Brain microvascular endothelial cell (primary cell): ENCODE measurements around the gene LRRC28.
A peak's percentile ranks its signal among the peaks of the same experiment; 100 is the strongest.

Experiments
- DNase-seq: peaks from one replicate; pipeline ENCODE4 v3.0.0-alpha.2; 2020
- H3K27ac ChIP-seq: fragments of 250-450 bp; sonication (Bioruptor Pico); 2 replicates; pipeline ENCODE4 v1.5.1; 2020; ENCODE audit warnings: mild to moderate bottlenecking, moderate library complexity
- H3K27me3 ChIP-seq: fragments of 250-450 bp; sonication (Bioruptor Pico); replicated peaks from 2 replicates; pipeline ENCODE4 v1.5.1; 2020; ENCODE audit warnings: mild to moderate bottlenecking
- H3K36me3 ChIP-seq: fragments of 250-450 bp; sonication (Bioruptor Pico); replicated peaks from 2 replicates; pipeline ENCODE4 v1.5.1; 2020; ENCODE audit warnings: mild to moderate bottlenecking
- H3K4me3 ChIP-seq: 2 replicates; pipeline ENCODE4 v1.5.1; 2011; ENCODE audit warnings: low read depth, mild to moderate bottlenecking, control low read depth, low read length, moderate library complexity
- in situ Hi-C: cut with HindIII; loops from 2 replicates; pipeline ENCODE4 v1.10.0; 2017; ENCODE audit warnings: low sequenced_read_pairs, low pct_ligation_motif_present
- TF ChIP-seq, protein P1 (sequence below): IDR thresholded peaks from 2 replicates; pipeline ENCODE4 v1.5.1; 2011; ENCODE audit warnings: low read depth, mild to moderate bottlenecking, moderate library complexity, low read length, control low read depth, inconsistent platforms; ENCODE audit errors: missing control alignments

LRRC28 gene

DNA sequence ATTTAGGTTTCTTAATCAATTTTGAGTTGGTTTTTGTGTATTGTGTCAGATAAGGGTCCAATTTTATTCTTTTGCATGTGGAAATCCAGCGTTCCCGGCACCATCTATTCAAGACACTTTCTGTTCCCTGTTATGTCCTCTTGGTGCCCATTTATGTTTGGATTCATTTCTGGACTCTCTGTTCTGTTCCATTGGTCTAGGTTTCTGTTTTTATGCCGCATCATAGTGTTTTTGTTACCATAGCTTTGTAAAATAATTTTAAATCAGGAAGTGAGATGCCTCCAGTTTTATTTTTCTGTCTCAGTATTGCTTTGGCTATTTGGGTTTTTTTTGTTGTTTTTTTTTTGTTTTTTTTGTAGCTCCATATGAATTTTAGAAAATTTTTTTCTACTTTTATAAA lies 97.1 kb downstream of the LRRC28 start:
- TF ChIP-seq, protein P1, sequence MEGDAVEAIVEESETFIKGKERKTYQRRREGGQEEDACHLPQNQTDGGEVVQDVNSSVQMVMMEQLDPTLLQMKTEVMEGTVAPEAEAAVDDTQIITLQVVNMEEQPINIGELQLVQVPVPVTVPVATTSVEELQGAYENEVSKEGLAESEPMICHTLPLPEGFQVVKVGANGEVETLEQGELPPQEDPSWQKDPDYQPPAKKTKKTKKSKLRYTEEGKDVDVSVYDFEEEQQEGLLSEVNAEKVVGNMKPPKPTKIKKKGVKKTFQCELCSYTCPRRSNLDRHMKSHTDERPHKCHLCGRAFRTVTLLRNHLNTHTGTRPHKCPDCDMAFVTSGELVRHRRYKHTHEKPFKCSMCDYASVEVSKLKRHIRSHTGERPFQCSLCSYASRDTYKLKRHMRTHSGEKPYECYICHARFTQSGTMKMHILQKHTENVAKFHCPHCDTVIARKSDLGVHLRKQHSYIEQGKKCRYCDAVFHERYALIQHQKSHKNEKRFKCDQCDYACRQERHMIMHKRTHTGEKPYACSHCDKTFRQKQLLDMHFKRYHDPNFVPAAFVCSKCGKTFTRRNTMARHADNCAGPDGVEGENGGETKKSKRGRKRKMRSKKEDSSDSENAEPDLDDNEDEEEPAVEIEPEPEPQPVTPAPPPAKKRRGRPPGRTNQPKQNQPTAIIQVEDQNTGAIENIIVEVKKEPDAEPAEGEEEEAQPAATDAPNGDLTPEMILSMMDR: no peak
- in situ Hi-C loops: no loop called here
- Histone ChIP-seq H3K27ac (no peak overlapping the region), H3K27me3 (no peaks in the 10 kb centered on the region), H3K36me3 (no peaks in the 10 kb centered on the region), H3K4me3 (no peak overlapping the region)
- DNase-seq: no peak

GRCh38 chr15:99350408-99350807 lies 99.1 kb downstream of the LRRC28 start:
- in situ Hi-C loops: no loop called here
- no peak for DNase-seq
- no peaks in the 10 kb centered on the region for H3K36me3 ChIP-seq
- TF ChIP-seq, protein P1: no peak
- no peak overlapping the region for H3K27ac ChIP-seq
- no peak overlapping the region for H3K4me3 ChIP-seq
- H3K27me3 ChIP-seq: no peaks in the 10 kb centered on the region

DNA sequence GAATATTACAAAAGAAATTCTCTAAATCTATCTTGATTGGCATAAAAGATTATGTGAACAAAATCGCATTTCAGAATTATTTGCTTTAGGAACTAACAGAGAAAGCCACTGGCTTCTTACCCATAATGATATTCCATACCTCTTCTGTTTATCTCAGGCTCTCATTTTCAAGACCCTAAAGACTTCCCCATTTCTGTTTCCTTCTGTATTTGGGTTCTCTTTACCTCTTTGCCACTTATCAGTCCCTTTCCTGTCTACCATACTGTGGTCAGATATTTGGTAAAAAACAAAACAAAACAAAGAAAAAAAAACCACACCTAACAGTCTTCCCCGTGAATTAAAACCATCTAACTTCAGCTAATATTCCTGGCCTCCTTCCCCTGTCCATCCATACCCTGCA lies 108.5 kb downstream of the LRRC28 start:
- TF ChIP-seq, protein P1: no peak
- no peak for DNase-seq
- no peaks in the 10 kb centered on the region for H3K36me3 ChIP-seq
- in situ Hi-C loops: no loop called here
- no peak overlapping the region for H3K27ac ChIP-seq
- no peaks in the 10 kb centered on the region for H3K27me3 ChIP-seq
- H3K4me3 ChIP-seq: no peak overlapping the region

DNA sequence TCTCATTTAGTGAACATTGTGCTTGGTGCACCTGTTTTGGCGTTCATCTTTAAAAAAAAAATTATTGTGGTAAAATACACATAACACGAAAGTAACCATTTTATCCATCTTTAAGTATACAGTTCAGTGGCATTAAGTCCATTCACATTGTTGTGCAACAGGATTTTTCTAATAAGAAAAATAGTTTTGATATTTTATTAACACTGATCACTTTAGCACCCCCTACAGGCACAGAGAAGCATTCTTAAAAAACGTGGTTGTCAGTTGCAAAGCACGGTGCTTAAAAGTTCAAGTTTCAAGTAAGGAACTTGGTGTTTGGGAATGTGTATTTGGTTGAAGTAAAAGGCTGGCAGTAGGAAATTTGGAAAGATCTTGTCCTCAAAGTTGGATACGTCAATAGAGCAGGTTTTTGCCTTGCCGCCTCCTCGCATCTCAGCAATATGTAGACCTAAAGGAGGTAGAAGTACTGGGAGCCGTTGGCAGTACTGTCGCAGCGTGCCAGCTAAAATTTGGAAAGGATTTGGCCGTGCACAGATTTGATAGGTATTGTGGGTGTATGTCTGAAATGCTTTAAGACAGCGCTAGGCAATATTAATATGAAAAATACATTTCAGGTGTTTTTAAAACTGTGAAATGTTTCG lies 110.4 kb downstream of the LRRC28 start:
- Histone ChIP-seq H3K27ac (no peak overlapping the region), H3K4me3 (no peak overlapping the region), H3K36me3 (no peaks in the 10 kb centered on the region), H3K27me3 (no peaks in the 10 kb centered on the region)
- in situ Hi-C loops: no loop called here
- DNase-seq: peak; percentile 14
- TF ChIP-seq, protein P1: peak; percentile 60

- Histone ChIP-seq H3K27me3 (no peaks in the 10 kb centered on the region), H3K36me3 (no peaks in the 10 kb centered on the region), H3K27ac (no peak overlapping the region), H3K4me3 (no peak overlapping the region)
- in situ Hi-C loops: no loop called here
- TF ChIP-seq, protein P1: no peak
- DNase-seq: no peak
Measured at GRCh38 chr15:99365242-99365641, 114.0 kb downstream of the LRRC28 start.

- no peak for DNase-seq
- no peak overlapping the region for H3K27ac ChIP-seq
- H3K4me3 ChIP-seq: no peak overlapping the region
- H3K36me3 ChIP-seq: no peaks in the 10 kb centered on the region
- in situ Hi-C loops: no loop called here
- no peaks in the 10 kb centered on the region for H3K27me3 ChIP-seq
- TF ChIP-seq, protein P1: no peak
Measured at GRCh38 chr15:99366013-99366412, 114.7 kb downstream of the LRRC28 start.
